ENCODE results near the gene CENPX. TPM values are rescaled to one million over a fixed set of nuclear protein-coding genes. Genes with fewer than 3 reads are reported as not detected.

The CENPX gene
- total and polyA plus RNA-seq, 12 donors = 15.8 to 132 (median 23.6) TPM

- WGBS, 2 donors = 85 to 91% methylated on average over 28 of the region's 28 CpGs
- TF ChIP-seq, protein P1, sequence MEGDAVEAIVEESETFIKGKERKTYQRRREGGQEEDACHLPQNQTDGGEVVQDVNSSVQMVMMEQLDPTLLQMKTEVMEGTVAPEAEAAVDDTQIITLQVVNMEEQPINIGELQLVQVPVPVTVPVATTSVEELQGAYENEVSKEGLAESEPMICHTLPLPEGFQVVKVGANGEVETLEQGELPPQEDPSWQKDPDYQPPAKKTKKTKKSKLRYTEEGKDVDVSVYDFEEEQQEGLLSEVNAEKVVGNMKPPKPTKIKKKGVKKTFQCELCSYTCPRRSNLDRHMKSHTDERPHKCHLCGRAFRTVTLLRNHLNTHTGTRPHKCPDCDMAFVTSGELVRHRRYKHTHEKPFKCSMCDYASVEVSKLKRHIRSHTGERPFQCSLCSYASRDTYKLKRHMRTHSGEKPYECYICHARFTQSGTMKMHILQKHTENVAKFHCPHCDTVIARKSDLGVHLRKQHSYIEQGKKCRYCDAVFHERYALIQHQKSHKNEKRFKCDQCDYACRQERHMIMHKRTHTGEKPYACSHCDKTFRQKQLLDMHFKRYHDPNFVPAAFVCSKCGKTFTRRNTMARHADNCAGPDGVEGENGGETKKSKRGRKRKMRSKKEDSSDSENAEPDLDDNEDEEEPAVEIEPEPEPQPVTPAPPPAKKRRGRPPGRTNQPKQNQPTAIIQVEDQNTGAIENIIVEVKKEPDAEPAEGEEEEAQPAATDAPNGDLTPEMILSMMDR (IDR thresholded peaks at IDR 0.05) = no peak
- H3K9me3 ChIP-seq = no peaks in the 10 kb centered on the region
- ATAC-seq (no peak), DNase-seq (no peak)
- H3K4me1 ChIP-seq = peaks cover 5 to 31% (median 13%) of the 10 kb centered on the region in 9 donors
- no peak overlapping the region for H3K27ac ChIP-seq
- no peaks in the 10 kb centered on the region for H3K27me3 ChIP-seq
- peaks cover 0 to 42% (median 0%) of the 10 kb centered on the region in 9 donors for H3K36me3 ChIP-seq
- intact Hi-C loops (cut with DNase I) = loop anchor here in 3 of 10 donors (2.0 to 5.0 kb wide), 3 partner anchors 49 to 59 kb away; partner anchors contain the start of gene NOTUM (in 1 of the 3)
- H3K4me3 ChIP-seq = no peak overlapping the region
Observed at GRCh38 chr17:82016061-82016874, 6.4 kb downstream of the CENPX start.

DNA sequence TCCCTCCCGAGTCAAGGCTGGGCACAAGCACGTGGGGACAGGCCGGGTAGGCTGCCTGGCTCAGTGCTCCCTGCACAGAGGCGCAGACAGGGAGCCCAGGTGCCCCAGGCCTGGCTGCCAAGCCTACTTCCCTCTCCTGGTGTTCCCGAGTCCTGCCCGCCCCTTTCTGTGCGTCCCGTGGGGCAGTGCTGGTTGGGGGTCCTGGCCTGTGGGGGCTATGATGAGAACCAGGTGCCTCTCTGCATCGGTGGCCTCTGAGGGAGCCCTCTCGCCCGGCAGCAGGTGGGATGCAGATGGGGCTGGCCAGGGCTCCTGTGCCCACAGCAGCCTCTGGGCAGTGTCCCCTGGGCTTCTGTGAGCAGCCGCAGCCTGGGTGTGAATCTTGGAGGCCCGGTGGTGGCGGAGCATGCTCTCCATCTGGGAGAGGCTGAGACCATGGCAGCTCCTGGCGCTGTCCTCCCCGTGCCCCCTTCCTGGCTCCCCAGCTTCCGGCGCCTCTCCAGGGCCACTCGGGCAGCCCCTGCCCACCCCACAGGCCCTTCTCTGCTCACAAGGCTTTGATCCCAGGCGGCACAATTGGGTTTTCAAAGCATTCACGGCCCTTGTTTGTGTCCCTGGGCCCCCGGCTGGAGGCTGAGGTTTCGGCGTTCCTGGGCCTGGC, 7.2 kb downstream of the CENPX start:
- Histone ChIP-seq H3K27ac (no peak overlapping the region), H3K4me1 (peaks cover 0 to 29% (median 10%) of the 10 kb centered on the region in 9 donors), H3K9me3 (no peaks in the 10 kb centered on the region), H3K27me3 (no peaks in the 10 kb centered on the region), H3K36me3 (peaks cover 0 to 43% (median 0%) of the 10 kb centered on the region in 9 donors), H3K4me3 (no peak overlapping the region)
- no peak for ATAC-seq
- DNase-seq = no peak
- intact Hi-C loops (cut with DNase I) = loop anchor here in 2 of 10 donors (5.0 kb wide), 2 partner anchors 53 to 58 kb away; partner anchors contain the start of gene NOTUM (in 1 of the 2)
- WGBS, 2 donors = 83 to 86% methylated on average over 24 of the region's 24 CpGs
- TF ChIP-seq, protein P1 (IDR thresholded peaks at IDR 0.05) = no peak

- DNase-seq (no peak), ATAC-seq (no peak)
- peaks cover 0 to 43% (median 0%) of the 10 kb centered on the region in 9 donors for H3K36me3 ChIP-seq
- no peaks in the 10 kb centered on the region for H3K27me3 ChIP-seq
- 82 to 91% methylated on average over 13 of the region's 13 CpGs for WGBS, 2 donors
- H3K9me3 ChIP-seq = no peaks in the 10 kb centered on the region
- intact Hi-C loops (cut with DNase I) = loop anchor here in 2 of 10 donors (5.0 kb wide), 2 partner anchors 53 to 58 kb away; partner anchors contain the start of gene NOTUM (in 1 of the 2)
- no peak overlapping the region for H3K4me3 ChIP-seq
- TF ChIP-seq, protein P1 (IDR thresholded peaks at IDR 0.05) = no peak
- H3K27ac ChIP-seq = peak overlapping the region in 1 of 10 donors; percentile 92
- H3K4me1 ChIP-seq = peaks cover 0 to 26% (median 10%) of the 10 kb centered on the region in 9 donors
Observed at GRCh38 chr17:82014971-82015310, 7.7 kb downstream of the CENPX start.

GRCh38 chr17:82014432-82014831, 8.2 kb downstream of the CENPX start:
- WGBS, 2 donors = 67 to 80% methylated on average over 23 of the region's 23 CpGs
- Histone ChIP-seq H3K36me3 (peaks cover 0 to 43% (median 0%) of the 10 kb centered on the region in 9 donors), H3K27me3 (no peaks in the 10 kb centered on the region), H3K4me1 (peaks cover 0 to 29% (median 10%) of the 10 kb centered on the region in 9 donors), H3K9me3 (no peaks in the 10 kb centered on the region), H3K4me3 (no peak overlapping the region), H3K27ac (peak overlapping the region in 8 of 10 donors; percentile 88 to 97 (median 92))
- peak in 1 of 8 donors; percentile 1 for ATAC-seq
- intact Hi-C loops (cut with DNase I) = no loop called here
- TF ChIP-seq, protein P1 (IDR thresholded peaks at IDR 0.05) = peak in 1 of 9 donors; percentile 5
- DNase-seq = no peak
